NCI-H1105 (cell line): ENCODE measurements around the gene ADH1A.
"Not testable (repeated sequence)": the region's sequence is repeated elsewhere in the genome, so short reads cannot be mapped to it uniquely, and the experiment has no call there.

Source experiments
- DNase-seq: peaks from one replicate; lab custom pipeline; 2025; lab: John Stamatoyannopoulos, UW

Gene ADH1A

GRCh38 chr4:99290848-99291786 lies at the start of gene ADH1A:
Gene ADH1A (minus strand): TSS chr4:99290985. CDS start chr4:99290914, 71 bp downstream.
- no peak for DNase-seq

- no peak for DNase-seq
These were observed 48.4 kb upstream of the ADH1A start for GRCh38 chr4:99339172-99339571.

GRCh38 chr4:99336553-99336952 lies 45.8 kb upstream of the ADH1A start:
- no peak for DNase-seq

- DNase-seq, result no peak
These were observed 44.1 kb upstream of the ADH1A start for GRCh38 chr4:99334880-99335279.

GRCh38 chr4:99330648-99331047 lies 39.9 kb upstream of the ADH1A start:
- DNase-seq, result no peak

GRCh38 chr4:99329876-99330275 lies 39.1 kb upstream of the ADH1A start:
- DNase-seq, result no peak

- no peak for DNase-seq
These were observed 34.2 kb upstream of the ADH1A start for GRCh38 chr4:99324979-99325378.

GRCh38 chr4:99324361-99324760 lies 33.6 kb upstream of the ADH1A start:
- no peak for DNase-seq

GRCh38 chr4:99323756-99324155 lies 33.0 kb upstream of the ADH1A start:
- no peak for DNase-seq

GRCh38 chr4:99321241-99322191 lies 30.7 kb upstream of the ADH1A start, which contains the start of gene ADH1B:
Gene ADH1B (minus strand): TSS chr4:99321401. CDS start chr4:99321331, 70 bp downstream.
- no peak for DNase-seq

GRCh38 chr4:99317811-99318210 lies 27.0 kb upstream of the ADH1A start:
- DNase-seq, result not testable (repeated sequence)

GRCh38 chr4:99317354-99317753 lies 26.6 kb upstream of the ADH1A start:
- DNase-seq, result no peak

GRCh38 chr4:99315839-99316238 lies 25.1 kb upstream of the ADH1A start:
- no peak for DNase-seq

- no peak for DNase-seq
These were observed 23.4 kb upstream of the ADH1A start for GRCh38 chr4:99314211-99314610.

- DNase-seq, result no peak
These were observed 19.6 kb upstream of the ADH1A start for GRCh38 chr4:99310389-99310788.

GRCh38 chr4:99305638-99306400 lies 15.0 kb upstream of the ADH1A start:
- DNase-seq, result no peak

- no peak for DNase-seq
These were observed 10.8 kb upstream of the ADH1A start for GRCh38 chr4:99301376-99302164.

GRCh38 chr4:99300934-99301333 lies 10.1 kb upstream of the ADH1A start:
- DNase-seq, result peak; percentile 15

- no peak for DNase-seq
These were observed 2.6 kb upstream of the ADH1A start for GRCh38 chr4:99293357-99293756.

GRCh38 chr4:99285387-99285786 lies 5.4 kb downstream of the ADH1A start:
- DNase-seq, result no peak

- DNase-seq, result no peak
These were observed 8.1 kb downstream of the ADH1A start for GRCh38 chr4:99282731-99283130.
